ENCODE results near the gene MMP3.

The MMP3 gene

DNA sequence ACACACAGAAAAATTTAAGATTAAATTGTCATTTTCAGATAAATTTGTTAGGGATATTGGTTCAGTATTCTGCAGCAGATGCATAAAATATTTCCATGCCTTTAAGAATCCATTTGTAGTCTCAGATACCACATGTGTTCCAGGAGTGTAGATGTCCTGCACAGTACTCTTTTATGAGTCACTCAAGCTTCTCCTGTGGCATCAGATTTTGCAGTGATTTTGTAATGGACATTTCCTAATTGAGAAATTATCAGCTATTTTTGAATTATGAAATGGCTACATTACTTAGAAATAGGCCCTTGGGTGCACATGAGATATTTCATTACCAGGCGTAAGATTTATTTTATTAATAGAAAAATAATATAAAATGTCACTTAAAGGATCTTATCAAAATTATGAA is 18.9 kb downstream of the MMP3 start:
- Mint-ChIP-seq H3K27me3 (peaks cover 6% of the 10 kb centered on the region), H3K4me1 (ENCODE audit: low read depth) (peaks cover 4% of the 10 kb centered on the region)

GRCh38 chr11:102819491-102819890 is 23.9 kb downstream of the MMP3 start:
- H3K4me3 Mint-ChIP-seq = no peak overlapping the region
- intact Hi-C loops (cut with micrococcal nuclease) = no loop called here

More for the DNA sequence above, 18.9 kb downstream of the MMP3 start:
- Mint-ChIP-seq H3K9me3 (no peaks in the 10 kb centered on the region), H3K36me3 (ENCODE audit: low read depth) (no peaks in the 10 kb centered on the region), H3K27ac (no peak overlapping the region), H3K4me3 (no peak overlapping the region)
- intact Hi-C loops (cut with micrococcal nuclease) = no loop called here

DNA sequence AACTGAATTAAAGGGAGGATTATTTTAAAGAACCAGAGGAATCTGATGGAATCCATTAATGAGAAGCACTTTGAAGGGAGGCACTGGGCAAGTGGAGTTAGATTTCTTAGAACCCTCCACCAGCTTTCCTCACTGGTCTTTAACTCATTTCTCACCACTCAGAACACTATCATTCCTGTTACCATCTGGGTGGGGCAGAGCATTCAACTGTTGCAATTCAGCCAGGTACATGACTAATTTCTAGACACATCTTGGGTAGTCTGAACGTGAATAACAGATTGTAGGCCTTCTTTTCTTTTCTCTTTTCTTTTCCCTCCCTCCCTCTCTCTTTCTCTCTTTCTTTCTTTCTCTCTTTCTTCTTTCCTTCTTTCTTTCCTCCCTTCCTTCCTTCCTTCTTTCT is 29.9 kb downstream of the MMP3 start:
- intact Hi-C loops (cut with micrococcal nuclease) = no loop called here
- Mint-ChIP-seq H3K27ac (no peak overlapping the region), H3K4me1 (ENCODE audit: low read depth) (no peaks in the 10 kb centered on the region), H3K9me3 (peaks cover 14% of the 10 kb centered on the region), H3K27me3 (peaks cover 32% of the 10 kb centered on the region), H3K4me3 (no peak overlapping the region), H3K36me3 (ENCODE audit: low read depth) (no peaks in the 10 kb centered on the region)

More at GRCh38 chr11:102819491-102819890, 23.9 kb downstream of the MMP3 start:
- Mint-ChIP-seq H3K27ac (no peak overlapping the region), H3K4me1 (ENCODE audit: low read depth) (no peaks in the 10 kb centered on the region), H3K27me3 (peaks cover 24% of the 10 kb centered on the region), H3K9me3 (peaks cover 14% of the 10 kb centered on the region), H3K36me3 (ENCODE audit: low read depth) (no peaks in the 10 kb centered on the region)

GRCh38 chr11:102812188-102812587 is 31.2 kb downstream of the MMP3 start:
- no peak overlapping the region for H3K27ac Mint-ChIP-seq
- intact Hi-C loops (cut with micrococcal nuclease) = no loop called here

DNA sequence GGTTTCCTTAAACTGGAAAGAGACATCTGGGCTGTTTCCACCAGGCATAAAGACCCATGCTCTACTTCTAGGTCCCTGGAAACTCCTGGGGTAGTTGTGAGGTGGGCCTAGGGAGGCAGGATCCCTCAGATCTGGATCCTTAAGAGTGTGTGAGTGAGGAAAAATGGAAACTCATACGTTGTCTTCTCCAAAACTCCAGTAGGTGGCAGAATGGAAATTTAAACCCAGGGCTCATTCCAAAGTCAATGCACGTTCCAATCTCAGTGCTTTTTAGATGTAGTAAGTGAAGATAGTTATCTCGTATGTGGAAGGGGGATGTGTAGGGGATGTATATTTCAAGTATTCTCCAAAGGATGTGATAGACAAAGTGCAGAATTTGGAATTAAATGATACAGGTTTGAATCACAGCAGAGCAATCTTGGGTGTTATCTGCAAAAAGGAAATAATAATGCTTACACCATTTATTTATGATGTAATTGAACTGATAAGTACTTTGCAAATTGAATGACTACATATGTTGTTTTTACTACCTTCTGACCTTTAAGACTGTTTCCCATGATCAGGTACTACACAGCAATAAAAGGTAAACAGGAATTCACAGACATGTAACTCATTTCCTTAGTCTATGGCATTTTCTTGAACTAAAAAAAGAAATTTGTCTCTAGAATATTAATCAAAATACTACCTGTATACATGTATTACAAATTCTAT is 32.3 kb downstream of the MMP3 start:
- no peaks in the 10 kb centered on the region for H3K4me1 Mint-ChIP-seq (ENCODE audit: low read depth)
- peaks cover 27% of the 10 kb centered on the region for H3K27me3 Mint-ChIP-seq
- intact Hi-C loops (cut with micrococcal nuclease) = loop anchor here (2.0 kb wide), 1 partner anchor 130 kb away; no protein-coding TSS in a partner anchor
- no peak overlapping the region for H3K4me3 Mint-ChIP-seq
- no peak overlapping the region for H3K27ac Mint-ChIP-seq
- H3K36me3 Mint-ChIP-seq (ENCODE audit: low read depth) = no peaks in the 10 kb centered on the region
- no peaks in the 10 kb centered on the region for H3K9me3 Mint-ChIP-seq

More at GRCh38 chr11:102812188-102812587, 31.2 kb downstream of the MMP3 start:
- Mint-ChIP-seq H3K27me3 (peaks cover 33% of the 10 kb centered on the region), H3K36me3 (ENCODE audit: low read depth) (no peaks in the 10 kb centered on the region), H3K9me3 (peaks cover 9% of the 10 kb centered on the region), H3K4me1 (ENCODE audit: low read depth) (no peaks in the 10 kb centered on the region), H3K4me3 (no peak overlapping the region)

DNA sequence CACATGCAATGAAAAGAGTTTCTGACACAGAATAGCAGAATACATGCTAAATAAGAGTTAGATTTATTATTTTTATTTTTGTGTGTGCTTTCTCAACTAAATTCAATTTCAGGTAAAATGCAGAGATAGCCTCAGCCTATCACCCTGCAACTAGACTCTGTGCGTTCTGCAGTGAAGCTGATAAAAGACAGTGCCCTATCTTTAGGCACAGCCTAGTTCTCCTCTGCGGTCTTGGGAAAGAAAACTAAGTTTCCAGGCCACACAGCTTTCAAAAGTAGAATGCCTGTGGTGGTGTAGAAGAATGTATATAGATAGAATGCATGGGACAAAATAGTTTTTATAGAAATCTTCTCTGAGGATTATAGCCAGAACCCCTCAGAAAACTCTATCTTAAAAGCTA is 33.4 kb downstream of the MMP3 start:
- peaks cover 25% of the 10 kb centered on the region for H3K27me3 Mint-ChIP-seq
- H3K4me3 Mint-ChIP-seq = no peak overlapping the region
- no peak overlapping the region for H3K27ac Mint-ChIP-seq
- no peaks in the 10 kb centered on the region for H3K4me1 Mint-ChIP-seq (ENCODE audit: low read depth)
- H3K36me3 Mint-ChIP-seq (ENCODE audit: low read depth) = no peaks in the 10 kb centered on the region
- H3K9me3 Mint-ChIP-seq = no peaks in the 10 kb centered on the region
- intact Hi-C loops (cut with micrococcal nuclease) = loop anchor here (2.0 kb wide), 1 partner anchor 131 kb away; no protein-coding TSS in a partner anchor

- peaks cover 23% of the 10 kb centered on the region for H3K27me3 Mint-ChIP-seq
- no peak overlapping the region for H3K27ac Mint-ChIP-seq
- H3K4me1 Mint-ChIP-seq (ENCODE audit: low read depth) = no peaks in the 10 kb centered on the region
- H3K9me3 Mint-ChIP-seq = no peaks in the 10 kb centered on the region
- intact Hi-C loops (cut with micrococcal nuclease) = no loop called here
- no peaks in the 10 kb centered on the region for H3K36me3 Mint-ChIP-seq (ENCODE audit: low read depth)
- H3K4me3 Mint-ChIP-seq = no peak overlapping the region
Measured at GRCh38 chr11:102807921-102808320, 35.5 kb downstream of the MMP3 start.

DNA sequence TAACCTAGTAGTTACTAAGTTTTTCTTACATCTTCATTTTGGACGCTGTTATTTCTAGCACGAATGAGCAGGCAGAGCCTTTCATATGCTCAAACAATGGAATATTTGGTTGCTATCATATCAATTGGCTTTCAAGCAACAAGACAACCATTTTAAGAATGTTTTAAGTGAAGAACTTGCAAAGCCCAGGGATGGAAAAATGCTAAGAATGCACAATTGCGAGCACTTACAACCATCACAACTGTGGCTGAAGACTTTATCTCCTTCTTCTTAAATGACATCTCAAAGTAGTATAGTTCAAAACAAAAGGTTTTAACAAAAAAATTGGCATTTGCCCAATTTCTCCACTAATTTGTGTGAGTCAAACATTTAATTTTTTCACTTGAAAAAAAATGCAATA is 37.1 kb downstream of the MMP3 start:
- intact Hi-C loops (cut with micrococcal nuclease) = no loop called here

DNA sequence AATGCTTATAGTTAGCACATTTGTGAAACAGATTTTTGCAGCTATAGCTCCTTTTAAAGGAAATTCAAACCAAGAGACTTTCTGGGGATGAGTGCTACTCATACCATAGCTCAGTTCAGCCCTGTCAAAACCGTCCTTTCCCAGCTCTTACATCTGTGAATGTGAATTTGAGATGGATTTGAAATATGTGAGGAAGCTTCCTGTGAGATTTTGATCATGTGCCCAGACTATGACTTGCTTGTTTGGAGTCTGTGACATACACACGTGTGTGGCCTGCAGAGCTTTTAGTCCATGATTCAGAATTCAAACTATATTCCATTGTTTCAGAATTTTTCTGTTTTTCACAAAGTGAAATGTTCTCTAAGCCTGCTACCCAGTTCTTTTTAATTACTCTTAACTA is 41.1 kb downstream of the MMP3 start:
- Mint-ChIP-seq H3K4me1 (ENCODE audit: low read depth) (peaks cover 6% of the 10 kb centered on the region), H3K9me3 (no peaks in the 10 kb centered on the region), H3K36me3 (ENCODE audit: low read depth) (no peaks in the 10 kb centered on the region), H3K27ac (no peak overlapping the region), H3K27me3 (peaks cover 12% of the 10 kb centered on the region), H3K4me3 (no peak overlapping the region)
- intact Hi-C loops (cut with micrococcal nuclease) = no loop called here

More for the DNA sequence above, 37.1 kb downstream of the MMP3 start:
- no peak overlapping the region for H3K4me3 Mint-ChIP-seq
- peaks cover 24% of the 10 kb centered on the region for H3K27me3 Mint-ChIP-seq
- H3K4me1 Mint-ChIP-seq (ENCODE audit: low read depth) = no peaks in the 10 kb centered on the region
- no peaks in the 10 kb centered on the region for H3K9me3 Mint-ChIP-seq
- H3K36me3 Mint-ChIP-seq (ENCODE audit: low read depth) = no peaks in the 10 kb centered on the region
- no peak overlapping the region for H3K27ac Mint-ChIP-seq

DNA sequence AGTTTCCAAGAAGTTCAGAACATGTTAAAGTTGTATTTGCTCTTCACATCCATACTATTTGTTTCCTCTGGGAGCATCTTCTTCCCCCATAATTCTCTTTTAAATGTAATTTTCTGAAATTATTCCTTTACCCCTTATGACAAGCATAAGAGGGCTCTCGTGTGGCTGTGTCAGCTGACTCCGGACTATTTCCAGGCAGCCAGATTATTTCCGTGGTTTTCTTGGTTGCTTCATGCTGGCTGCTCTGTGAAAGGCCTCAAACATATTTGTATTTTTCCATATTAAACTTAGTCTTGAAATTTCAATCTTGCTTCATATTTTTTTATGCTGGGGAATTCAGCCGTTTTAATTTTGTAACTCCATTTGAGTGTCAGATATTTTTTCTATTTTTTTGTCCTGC is 42.6 kb downstream of the MMP3 start:
- intact Hi-C loops (cut with micrococcal nuclease) = no loop called here
- Mint-ChIP-seq H3K4me1 (ENCODE audit: low read depth) (peaks cover 6% of the 10 kb centered on the region), H3K9me3 (no peaks in the 10 kb centered on the region), H3K27me3 (peaks cover 15% of the 10 kb centered on the region), H3K36me3 (ENCODE audit: low read depth) (no peaks in the 10 kb centered on the region), H3K27ac (no peak overlapping the region), H3K4me3 (no peak overlapping the region)

DNA sequence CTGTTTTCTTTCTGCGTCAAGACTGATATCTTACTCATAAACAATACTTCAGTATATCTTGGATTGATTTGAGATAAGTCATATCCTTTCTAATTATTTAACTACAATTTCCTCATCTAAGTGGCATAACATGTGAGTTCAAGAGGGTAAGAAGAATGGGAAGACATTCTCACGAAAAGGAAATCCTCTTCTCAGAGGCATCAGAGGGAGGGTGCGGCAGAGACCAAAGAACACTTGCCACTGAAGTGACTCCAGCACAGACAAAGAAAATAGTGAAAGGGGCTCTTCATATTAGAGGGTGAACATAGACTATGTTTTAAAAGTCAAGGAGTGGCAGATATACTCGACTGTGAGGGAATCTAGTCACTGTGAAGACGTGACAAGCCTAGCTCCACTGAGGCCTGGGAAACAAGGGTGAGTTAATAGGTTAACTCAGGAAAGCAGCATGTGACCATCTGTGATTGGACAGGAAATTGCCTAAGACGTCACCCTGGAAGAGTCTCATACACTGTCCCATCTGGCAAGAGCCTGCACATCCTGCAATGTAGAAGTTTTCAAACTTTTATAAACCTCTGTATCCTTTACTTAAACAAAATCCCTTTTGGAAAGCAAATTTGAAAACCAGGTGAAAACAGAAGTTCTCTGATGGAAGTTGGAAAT is 43.6 kb downstream of the MMP3 start:
- H3K27ac Mint-ChIP-seq = no peak overlapping the region
- peaks cover 14% of the 10 kb centered on the region for H3K27me3 Mint-ChIP-seq
- no peak overlapping the region for H3K4me3 Mint-ChIP-seq
- H3K36me3 Mint-ChIP-seq (ENCODE audit: low read depth) = no peaks in the 10 kb centered on the region
- H3K4me1 Mint-ChIP-seq (ENCODE audit: low read depth) = peaks cover 6% of the 10 kb centered on the region
- H3K9me3 Mint-ChIP-seq = no peaks in the 10 kb centered on the region
- intact Hi-C loops (cut with micrococcal nuclease) = no loop called here

DNA sequence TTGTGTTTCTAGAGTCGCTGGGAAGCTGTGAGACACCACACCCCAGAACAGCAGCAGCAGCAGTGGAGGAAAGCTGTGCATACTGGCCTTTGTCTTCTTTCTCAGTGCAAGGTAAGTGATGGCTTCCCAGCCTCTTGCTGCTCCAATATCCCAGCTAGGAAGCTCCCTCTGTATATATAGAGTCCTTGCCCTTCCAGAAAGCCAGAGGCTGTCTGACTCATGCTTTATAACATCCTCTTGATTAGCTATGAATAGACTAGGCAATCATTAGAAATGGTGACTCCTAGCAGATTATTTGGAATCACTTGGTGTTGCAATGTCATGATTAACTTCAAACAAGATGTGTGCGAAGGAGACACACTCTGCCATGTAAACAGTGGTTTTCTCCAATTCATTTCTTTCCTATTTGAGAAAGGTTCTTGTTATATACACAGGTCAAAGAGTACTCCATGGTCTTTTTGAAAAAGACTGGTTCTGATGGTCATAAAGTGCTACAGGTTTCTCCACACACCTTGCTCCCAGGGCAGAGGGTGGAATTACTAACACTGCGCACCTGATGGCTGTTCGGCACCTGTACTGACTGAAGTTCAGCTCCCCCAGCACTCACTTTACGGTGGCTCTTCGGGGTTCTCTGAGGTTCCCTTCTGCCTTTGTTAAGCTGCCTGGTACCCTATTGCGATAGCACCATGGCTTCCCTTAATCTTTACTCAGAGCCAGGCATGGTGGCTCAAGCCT is 45.2 kb downstream of the MMP3 start, which contains the start of gene MMP1:
Gene MMP1, minus strand, starts transcription at position 149 of the 735 bp plus-strand sequence. Its CDS starts 68 bp downstream, at position 81.
- Mint-ChIP-seq H3K36me3 (ENCODE audit: low read depth) (no peaks in the 10 kb centered on the region), H3K9me3 (no peaks in the 10 kb centered on the region), H3K4me1 (ENCODE audit: low read depth) (peaks cover 6% of the 10 kb centered on the region), H3K4me3 (no peak within 1 kb of the TSS), H3K27me3 (peaks cover 10% of the 10 kb centered on the region), H3K27ac (no peak within 1 kb of the TSS)
- intact Hi-C loops (cut with micrococcal nuclease) = no loop called here

DNA sequence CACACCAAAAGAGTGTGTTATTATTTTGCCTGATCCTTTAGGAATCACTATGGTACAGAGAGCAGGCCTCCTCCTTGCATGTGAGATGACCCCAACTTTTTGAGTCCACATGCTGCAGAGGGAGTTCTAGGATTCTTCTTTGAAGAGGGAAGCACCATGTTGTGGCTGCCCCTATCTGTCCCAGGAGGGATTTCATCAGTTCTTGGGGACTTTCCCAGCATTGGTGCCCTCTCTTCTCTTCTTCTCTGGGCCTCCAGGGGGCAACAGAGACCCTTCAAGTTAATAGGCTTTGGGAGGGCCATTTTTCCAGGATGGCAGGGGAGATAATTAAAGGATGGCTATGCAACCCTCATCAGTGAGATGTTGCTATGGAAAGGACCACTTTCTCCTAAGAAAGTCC is 49.0 kb downstream of the MMP3 start:
- Mint-ChIP-seq H3K4me1 (ENCODE audit: low read depth) (no peaks in the 10 kb centered on the region), H3K9me3 (no peaks in the 10 kb centered on the region), H3K27ac (no peak overlapping the region), H3K4me3 (no peak overlapping the region), H3K36me3 (ENCODE audit: low read depth) (no peaks in the 10 kb centered on the region), H3K27me3 (peaks cover 9% of the 10 kb centered on the region)
- intact Hi-C loops (cut with micrococcal nuclease) = no loop called here

- no peaks in the 10 kb centered on the region for H3K9me3 Mint-ChIP-seq
- no peak overlapping the region for H3K27ac Mint-ChIP-seq
- H3K27me3 Mint-ChIP-seq = peaks cover 11% of the 10 kb centered on the region
- no peaks in the 10 kb centered on the region for H3K4me1 Mint-ChIP-seq (ENCODE audit: low read depth)
- no peak overlapping the region for H3K4me3 Mint-ChIP-seq
- no peaks in the 10 kb centered on the region for H3K36me3 Mint-ChIP-seq (ENCODE audit: low read depth)
- intact Hi-C loops (cut with micrococcal nuclease) = no loop called here
Measured at GRCh38 chr11:102793677-102794290, 49.6 kb downstream of the MMP3 start.
